HCT116 (cell line): ENCODE results near the gene GLYATL3. TPM values are rescaled to one million over a fixed set of nuclear protein-coding genes. Genes with fewer than 3 reads are reported as not detected.

Experiments
- ATAC-seq: fragments of 200-7000 bp; cut with Tn5 transposase; 2 replicates; pipeline ENCODE4 v1.9.1; 2020; ENCODE audit warnings: mild to moderate bottlenecking, moderate library complexity
- BruUV-seq: library from RNA; stranded (reverse); fragments of 400-500 nt; replicated peaks from 2 replicates; lab custom pipeline; 2021; lab: Mats Ljungman, UMichigan
- CTCF ChIA-PET: fragments of 300-600 bp; sonication (Branson Sonifier 250); formaldehyde crosslinking; loops from one replicate; lab custom pipeline; 2021; ENCODE audit warnings: antibody characterized with exemption; lab: Charles Lee
- POLR2A ChIA-PET: fragments of 300-600, 350-600 bp; sonication (Branson Sonifier 250); formaldehyde crosslinking; loops from one replicate; lab custom pipeline; 2021; ENCODE audit warnings: antibody characterized with exemption; lab: Charles Lee
- RAD21 ChIA-PET, 2 experiments: fragments of 300-600 bp; sonication (Branson Sonifier 250); formaldehyde crosslinking; loops; one replicate each; lab custom pipeline; 2023; ENCODE audit warnings: low total read pairs in 2 of 2; ENCODE audit not compliant: uncharacterized antibody in 2 of 2, unreplicated experiment in 2 of 2, low non-redundant PET in 1 of 2; lab: Charles Lee
- DNase-seq: peaks from one replicate; pipeline ENCODE4 v3.0.0-alpha.2; 2010; ENCODE audit warnings: low read depth, low spot score
- H2AFZ ChIP-seq: fragments of 200-600 bp; shearing (Covaris generic), sonication (generic); 2 replicates; pipeline ENCODE4 v1.6.1; 2017; ENCODE audit warnings: low read depth, mixed run types, mixed read lengths, antibody characterized with exemption, low read length; ENCODE audit not compliant: poor library complexity, severe bottlenecking
- H3K27ac ChIP-seq: 2 replicates; pipeline ENCODE4 v1.5.1; 2012; ENCODE audit warnings: low read depth, low read length
- H3K27me3 ChIP-seq: fragments of 200-600 bp; sonication (generic); 2 replicates; pipeline ENCODE4 v1.6.1; 2016; ENCODE audit warnings: mixed run types, low read length, mixed read lengths; ENCODE audit not compliant: insufficient read depth
- H3K36me3 ChIP-seq, 2 experiments: fragments of 200-500 bp in 1 of 2; fragments of 200-600 bp in 1 of 2; sonication (Bioruptor generic) in 1 of 2; sonication (generic) in 1 of 2; 2 replicates each; pipeline versions ENCODE4 v1.5.1 to v1.6.1; 2014 to 2016; ENCODE audit warnings: low read length in 2 of 2, inconsistent platforms in 1 of 2, mixed read lengths in 1 of 2, mixed run types in 1 of 2; ENCODE audit not compliant: insufficient read depth in 2 of 2, control insufficient read depth in 1 of 2
- H3K4me1 ChIP-seq, 2 experiments: fragments of 200-600 bp in 1 of 2; sonication (generic) in 1 of 2; 2 replicates each; pipeline versions ENCODE4 v1.5.1 to v1.6.1; 2012 to 2017; ENCODE audit warnings: low read length in 2 of 2, inconsistent platforms in 1 of 2, mild to moderate bottlenecking in 1 of 2, mixed read lengths in 1 of 2, mixed run types in 1 of 2, moderate library complexity in 1 of 2; ENCODE audit not compliant: insufficient read depth in 2 of 2, control insufficient read depth in 1 of 2
- H3K4me2 ChIP-seq: fragments of 200-600 bp; sonication (generic); 2 replicates; pipeline ENCODE4 v1.6.1; 2017; ENCODE audit warnings: mixed run types, low read length, mixed read lengths
- H3K4me3 ChIP-seq, 2 experiments: fragments of 200-600 bp in 1 of 2; sonication (generic) in 1 of 2; replicated peaks in 1 of 2; 2 replicates each; pipeline ENCODE4 v1.5.1; 2011 to 2016; ENCODE audit warnings: low read length in 2 of 2, control low read depth in 1 of 2, low read depth in 1 of 2, mild to moderate bottlenecking in 1 of 2, mixed read lengths in 1 of 2, mixed run types in 1 of 2
- H3K79me2 ChIP-seq: fragments of 200-600 bp; sonication (generic); 2 replicates; pipeline ENCODE4 v1.6.1; 2017; ENCODE audit warnings: mild to moderate bottlenecking, mixed run types, low read length, moderate library complexity, mixed read lengths; ENCODE audit not compliant: insufficient read depth
- H3K9ac ChIP-seq: fragments of 200-600 bp; sonication (generic); 2 replicates; pipeline ENCODE4 v1.6.1; 2016; ENCODE audit warnings: low read length, mixed read lengths
- H3K9me2 ChIP-seq: fragments of 200-600 bp; sonication (generic), shearing (Covaris generic); 2 replicates; pipeline ENCODE4 v1.6.1; 2017; ENCODE audit warnings: mixed run types, mild to moderate bottlenecking, moderate library complexity; ENCODE audit not compliant: insufficient read depth
- H3K9me3 ChIP-seq, 2 experiments: fragments of 200-500 bp in 1 of 2; fragments of 200-600 bp in 1 of 2; sonication (Bioruptor generic) in 1 of 2; sonication (generic) in 1 of 2; 2 replicates each; pipeline ENCODE4 v1.6.1; 2014 to 2017; ENCODE audit warnings: low read length in 2 of 2, mixed read lengths in 2 of 2, inconsistent platforms in 1 of 2, low read depth in 1 of 2, mild to moderate bottlenecking in 1 of 2, mixed run types in 1 of 2, moderate library complexity in 1 of 2; ENCODE audit not compliant: control insufficient read depth in 1 of 2, insufficient read depth in 1 of 2
- H4K20me1 ChIP-seq: fragments of 200-600 bp; sonication (generic), shearing (Covaris generic); 2 replicates; pipeline ENCODE4 v1.6.1; 2017; ENCODE audit warnings: mixed run types, mild to moderate bottlenecking, moderate library complexity; ENCODE audit not compliant: insufficient read depth
- CBX3 ChIP-seq: IDR thresholded peaks from 2 replicates; pipeline ENCODE4 v1.6.1; 2012; ENCODE audit warnings: low read depth
- CEBPB ChIP-seq: IDR thresholded peaks from 2 replicates; pipeline ENCODE4 v1.6.1; 2012; ENCODE audit warnings: low read depth
- EGR1 ChIP-seq: IDR thresholded peaks from 2 replicates; pipeline ENCODE4 v1.6.1; 2012; ENCODE audit warnings: low read depth
- ELF1 ChIP-seq: IDR thresholded peaks from 2 replicates; pipeline ENCODE4 v1.6.1; 2012; ENCODE audit warnings: low read depth, borderline replicate concordance
- FOSL1 ChIP-seq: IDR thresholded peaks from 2 replicates; pipeline ENCODE4 v1.6.1; 2012; ENCODE audit warnings: low read depth
- JUND ChIP-seq: IDR thresholded peaks from 2 replicates; pipeline ENCODE4 v1.6.1; 2012
- POLR2A ChIP-seq: IDR thresholded peaks from 2 replicates; pipeline ENCODE4 v1.7.0; 2011; ENCODE audit warnings: borderline replicate concordance; ENCODE audit not compliant: insufficient read depth, insufficient read length; ENCODE audit errors: extremely low read depth
- POLR2AphosphoS5 ChIP-seq: IDR thresholded peaks from 2 replicates; pipeline ENCODE4 v1.6.1; 2011; ENCODE audit warnings: mild to moderate bottlenecking, low read depth, low read length, moderate library complexity
- RAD21 ChIP-seq: IDR thresholded peaks from 2 replicates; pipeline ENCODE4 v1.6.1; 2012; ENCODE audit warnings: low read depth, mild to moderate bottlenecking
- SIN3A ChIP-seq: IDR thresholded peaks from 2 replicates; pipeline ENCODE4 v1.6.1; 2012; ENCODE audit warnings: low read depth
- SP1 ChIP-seq: IDR thresholded peaks from 2 replicates; pipeline ENCODE4 v1.6.1; 2012; ENCODE audit warnings: low read depth
- TCF7L2 ChIP-seq: IDR thresholded peaks from 2 replicates; pipeline ENCODE4 v1.7.0; 2011; ENCODE audit warnings: borderline replicate concordance, inconsistent platforms; ENCODE audit not compliant: insufficient read depth, insufficient read length; ENCODE audit errors: extremely low read depth
- YY1 ChIP-seq: IDR thresholded peaks from 2 replicates; pipeline ENCODE4 v1.6.1; 2011; ENCODE audit warnings: low read length, low read depth, moderate library complexity, mild to moderate bottlenecking; ENCODE audit not compliant: insufficient replicate concordance; ENCODE audit errors: extremely low read depth
- ZFX ChIP-seq: fragments of 450-650 bp; IDR thresholded peaks from 2 replicates; pipeline ENCODE4 v1.6.1; 2017
- ZNF274 ChIP-seq: fragments of 200-500 bp; sonication (Bioruptor generic); IDR thresholded peaks from 2 replicates; pipeline ENCODE4 v1.6.1; 2014; ENCODE audit warnings: mild to moderate bottlenecking, low read depth, low read length, inconsistent platforms
- intact Hi-C: fragments of 100-400 bp; cut with micrococcal nuclease; formaldehyde crosslinking; loops from 2 replicates; pipeline ENCODE4 v1.10.0; 2022
- total RNA-seq: library from RNA; stranded (reverse); gene quantifications from one replicate; pipeline ENCODE4 v1.2.1, GENCODE V29; 2021; ENCODE audit not compliant: unreplicated experiment
- TF ChIP-seq, protein P1 (sequence below): IDR thresholded peaks from 2 replicates; pipeline ENCODE4 v1.6.1; 2012
- TF ChIP-seq, protein P2 (sequence below): IDR thresholded peaks from 2 replicates; pipeline ENCODE4 v1.6.1; 2012; ENCODE audit warnings: low read depth
- TF ChIP-seq, protein P3 (sequence below), 3 experiments: fragments of 200-600 bp in 1 of 3; sonication (generic) in 1 of 3; IDR thresholded peaks in 2 of 3; conservative IDR thresholded peaks in 1 of 3; 2 replicates each; pipeline ENCODE4 v1.5.1; 2012 to 2017; ENCODE audit warnings: low read depth in 2 of 3, low read length in 2 of 3, antibody characterized with exemption in 1 of 3, borderline replicate concordance in 1 of 3, control low read depth in 1 of 3, mild to moderate bottlenecking in 1 of 3, mixed read lengths in 1 of 3, mixed run types in 1 of 3, moderate library complexity in 1 of 3; ENCODE audit not compliant: insufficient read depth in 1 of 3
- TF ChIP-seq, protein P4 (sequence below): IDR thresholded peaks from 2 replicates; pipeline ENCODE4 v1.6.1; 2011; ENCODE audit warnings: mild to moderate bottlenecking, low read length, moderate library complexity; ENCODE audit not compliant: insufficient replicate concordance; ENCODE audit errors: extremely low read depth
- TF ChIP-seq, protein P5 (sequence below): IDR thresholded peaks from 2 replicates; pipeline ENCODE4 v1.6.1; 2012

Gene GLYATL3
- total RNA-seq, 1 experiment from 2014 or later: not detected

DNA sequence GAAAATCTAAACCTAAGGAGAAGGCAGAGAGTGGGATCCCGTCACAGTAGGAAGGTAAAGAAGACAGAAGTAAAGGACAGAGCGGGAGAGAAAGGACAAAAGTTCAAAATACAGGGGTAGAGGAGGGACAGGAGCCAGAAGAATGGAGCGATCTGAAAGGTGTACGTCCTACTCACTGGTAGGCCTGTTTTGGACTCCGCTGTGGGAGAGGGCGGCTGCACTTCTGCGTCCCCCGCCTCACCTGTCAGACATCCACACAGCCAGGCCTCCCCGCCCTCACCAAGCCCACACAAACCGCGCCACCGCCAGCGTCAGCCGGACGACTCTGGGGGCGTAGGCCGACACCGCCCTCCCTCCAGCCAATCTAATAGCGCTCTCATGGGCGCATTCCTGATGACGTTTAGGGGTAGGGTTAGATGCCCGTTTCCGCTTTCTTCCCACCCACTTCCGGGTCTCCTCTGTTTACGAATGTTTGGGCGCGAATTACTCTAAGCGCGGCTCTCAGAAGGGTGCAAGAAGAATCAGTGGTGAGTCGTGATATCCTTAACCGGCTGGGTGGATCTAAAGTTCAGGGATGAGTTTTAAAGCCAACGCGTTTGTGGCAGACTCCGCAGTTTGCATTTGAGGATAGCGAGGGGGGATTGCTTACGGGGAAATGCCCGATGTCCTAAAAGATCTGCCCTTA lies 36.7 kb upstream of the GLYATL3 start, which contains the start of the genes CENPQ and MMUT:
TSS of gene CENPQ (plus strand) at position 444 of the 685 bp plus-strand sequence. CDS start 6,807 bp downstream, outside the sequence.
TSS of gene MMUT (minus strand) at position 327 of the 685 bp plus-strand sequence. CDS start 3,787 bp downstream, outside the sequence.
- RAD21 ChIA-PET: no interaction called here
- peak; percentile 99 for ATAC-seq
- peaks cover 48% of the 10 kb centered on the region for H3K79me2 ChIP-seq
- BruUV-seq: no TSS peak
- no peaks in the 10 kb centered on the region for H4K20me1 ChIP-seq
- POLR2A ChIA-PET: no interaction called here
- H3K4me2 ChIP-seq: peak within 1 kb of the TSS; percentile 87
- H3K4me1 ChIP-seq: peaks cover 3 to 14% of the 10 kb centered on the region in 2 experiments; a peak in 2 of 4 replicates
- H3K4me3 ChIP-seq: peak within 1 kb of the TSS; percentile 76 to 97
- H3K27me3 ChIP-seq: no peaks in the 10 kb centered on the region
- peak within 1 kb of the TSS; percentile 17; the same call in 1 of the 2 replicates for H3K27ac ChIP-seq
- no peak within 1 kb of the TSS for H2AFZ ChIP-seq
- no peaks in the 10 kb centered on the region for H3K36me3 ChIP-seq
- intact Hi-C loops: loop anchor here (1.0 kb wide), 1 partner anchor 144 kb away; no protein-coding TSS in a partner anchor
- peak; percentile 92 for DNase-seq
- H3K9me3 ChIP-seq: no peaks in the 10 kb centered on the region
- CTCF ChIA-PET: no interaction called here
- H3K9ac ChIP-seq: peak within 1 kb of the TSS; percentile 74
- H3K9me2 ChIP-seq: no peaks in the 10 kb centered on the region
- peak; percentile 96 for TF ChIP-seq SP1
- TF ChIP-seq, protein P1, sequence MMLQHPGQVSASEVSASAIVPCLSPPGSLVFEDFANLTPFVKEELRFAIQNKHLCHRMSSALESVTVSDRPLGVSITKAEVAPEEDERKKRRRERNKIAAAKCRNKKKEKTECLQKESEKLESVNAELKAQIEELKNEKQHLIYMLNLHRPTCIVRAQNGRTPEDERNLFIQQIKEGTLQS: no peak
- TF ChIP-seq, protein P2, sequence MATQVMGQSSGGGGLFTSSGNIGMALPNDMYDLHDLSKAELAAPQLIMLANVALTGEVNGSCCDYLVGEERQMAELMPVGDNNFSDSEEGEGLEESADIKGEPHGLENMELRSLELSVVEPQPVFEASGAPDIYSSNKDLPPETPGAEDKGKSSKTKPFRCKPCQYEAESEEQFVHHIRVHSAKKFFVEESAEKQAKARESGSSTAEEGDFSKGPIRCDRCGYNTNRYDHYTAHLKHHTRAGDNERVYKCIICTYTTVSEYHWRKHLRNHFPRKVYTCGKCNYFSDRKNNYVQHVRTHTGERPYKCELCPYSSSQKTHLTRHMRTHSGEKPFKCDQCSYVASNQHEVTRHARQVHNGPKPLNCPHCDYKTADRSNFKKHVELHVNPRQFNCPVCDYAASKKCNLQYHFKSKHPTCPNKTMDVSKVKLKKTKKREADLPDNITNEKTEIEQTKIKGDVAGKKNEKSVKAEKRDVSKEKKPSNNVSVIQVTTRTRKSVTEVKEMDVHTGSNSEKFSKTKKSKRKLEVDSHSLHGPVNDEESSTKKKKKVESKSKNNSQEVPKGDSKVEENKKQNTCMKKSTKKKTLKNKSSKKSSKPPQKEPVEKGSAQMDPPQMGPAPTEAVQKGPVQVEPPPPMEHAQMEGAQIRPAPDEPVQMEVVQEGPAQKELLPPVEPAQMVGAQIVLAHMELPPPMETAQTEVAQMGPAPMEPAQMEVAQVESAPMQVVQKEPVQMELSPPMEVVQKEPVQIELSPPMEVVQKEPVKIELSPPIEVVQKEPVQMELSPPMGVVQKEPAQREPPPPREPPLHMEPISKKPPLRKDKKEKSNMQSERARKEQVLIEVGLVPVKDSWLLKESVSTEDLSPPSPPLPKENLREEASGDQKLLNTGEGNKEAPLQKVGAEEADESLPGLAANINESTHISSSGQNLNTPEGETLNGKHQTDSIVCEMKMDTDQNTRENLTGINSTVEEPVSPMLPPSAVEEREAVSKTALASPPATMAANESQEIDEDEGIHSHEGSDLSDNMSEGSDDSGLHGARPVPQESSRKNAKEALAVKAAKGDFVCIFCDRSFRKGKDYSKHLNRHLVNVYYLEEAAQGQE: no peak
- no peak for TF ChIP-seq CEBPB
- TF ChIP-seq ZNF274: no peak
- peak; percentile 41 for TF ChIP-seq POLR2A
- no peak for TF ChIP-seq FOSL1
- no peak for TF ChIP-seq RAD21
- TF ChIP-seq, protein P3, sequence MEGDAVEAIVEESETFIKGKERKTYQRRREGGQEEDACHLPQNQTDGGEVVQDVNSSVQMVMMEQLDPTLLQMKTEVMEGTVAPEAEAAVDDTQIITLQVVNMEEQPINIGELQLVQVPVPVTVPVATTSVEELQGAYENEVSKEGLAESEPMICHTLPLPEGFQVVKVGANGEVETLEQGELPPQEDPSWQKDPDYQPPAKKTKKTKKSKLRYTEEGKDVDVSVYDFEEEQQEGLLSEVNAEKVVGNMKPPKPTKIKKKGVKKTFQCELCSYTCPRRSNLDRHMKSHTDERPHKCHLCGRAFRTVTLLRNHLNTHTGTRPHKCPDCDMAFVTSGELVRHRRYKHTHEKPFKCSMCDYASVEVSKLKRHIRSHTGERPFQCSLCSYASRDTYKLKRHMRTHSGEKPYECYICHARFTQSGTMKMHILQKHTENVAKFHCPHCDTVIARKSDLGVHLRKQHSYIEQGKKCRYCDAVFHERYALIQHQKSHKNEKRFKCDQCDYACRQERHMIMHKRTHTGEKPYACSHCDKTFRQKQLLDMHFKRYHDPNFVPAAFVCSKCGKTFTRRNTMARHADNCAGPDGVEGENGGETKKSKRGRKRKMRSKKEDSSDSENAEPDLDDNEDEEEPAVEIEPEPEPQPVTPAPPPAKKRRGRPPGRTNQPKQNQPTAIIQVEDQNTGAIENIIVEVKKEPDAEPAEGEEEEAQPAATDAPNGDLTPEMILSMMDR (IDR thresholded peaks at IDR 0.05 in 2 of 3, conservative IDR thresholded peaks at IDR 0.05 in 1 of 3; ENCODE audit: borderline replicate concordance in 1 of 3, insufficient read depth in 1 of 3, low read depth in 2 of 3, low read length in 2 of 3): no peak
- no peak for TF ChIP-seq YY1
- TF ChIP-seq, protein P4, sequence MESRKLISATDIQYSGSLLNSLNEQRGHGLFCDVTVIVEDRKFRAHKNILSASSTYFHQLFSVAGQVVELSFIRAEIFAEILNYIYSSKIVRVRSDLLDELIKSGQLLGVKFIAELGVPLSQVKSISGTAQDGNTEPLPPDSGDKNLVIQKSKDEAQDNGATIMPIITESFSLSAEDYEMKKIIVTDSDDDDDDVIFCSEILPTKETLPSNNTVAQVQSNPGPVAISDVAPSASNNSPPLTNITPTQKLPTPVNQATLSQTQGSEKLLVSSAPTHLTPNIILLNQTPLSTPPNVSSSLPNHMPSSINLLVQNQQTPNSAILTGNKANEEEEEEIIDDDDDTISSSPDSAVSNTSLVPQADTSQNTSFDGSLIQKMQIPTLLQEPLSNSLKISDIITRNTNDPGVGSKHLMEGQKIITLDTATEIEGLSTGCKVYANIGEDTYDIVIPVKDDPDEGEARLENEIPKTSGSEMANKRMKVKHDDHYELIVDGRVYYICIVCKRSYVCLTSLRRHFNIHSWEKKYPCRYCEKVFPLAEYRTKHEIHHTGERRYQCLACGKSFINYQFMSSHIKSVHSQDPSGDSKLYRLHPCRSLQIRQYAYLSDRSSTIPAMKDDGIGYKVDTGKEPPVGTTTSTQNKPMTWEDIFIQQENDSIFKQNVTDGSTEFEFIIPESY: no peak
- peak; percentile 92 for TF ChIP-seq EGR1
- TF ChIP-seq SIN3A: peak; percentile 96
- peak; percentile 80; the same call in 1 of the 2 replicates for TF ChIP-seq CBX3
- peak; percentile 75 for TF ChIP-seq POLR2AphosphoS5
- TF ChIP-seq, protein P5, sequence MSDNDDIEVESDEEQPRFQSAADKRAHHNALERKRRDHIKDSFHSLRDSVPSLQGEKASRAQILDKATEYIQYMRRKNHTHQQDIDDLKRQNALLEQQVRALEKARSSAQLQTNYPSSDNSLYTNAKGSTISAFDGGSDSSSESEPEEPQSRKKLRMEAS: peak; percentile 63; the same call in 1 of the 2 replicates
- peak; percentile 87 for TF ChIP-seq ELF1
- TF ChIP-seq ZFX: no peak
- TF ChIP-seq TCF7L2: no peak
- no peak for TF ChIP-seq JUND
